Stimulated activated CD4-positive, alpha-beta T cell treated with anti-CD3 and anti-CD28 coated beads, Interleukin-2, amount 100 ng/mL, for 4 hours (primary cell): ENCODE measurements around the gene ATF3.

ENCODE experiments used
- DNase-seq: peaks from one replicate; pipeline ENCODE4 v3.0.0-alpha.2; 2020; ENCODE audit warnings: low read depth

Gene ATF3, protein sequence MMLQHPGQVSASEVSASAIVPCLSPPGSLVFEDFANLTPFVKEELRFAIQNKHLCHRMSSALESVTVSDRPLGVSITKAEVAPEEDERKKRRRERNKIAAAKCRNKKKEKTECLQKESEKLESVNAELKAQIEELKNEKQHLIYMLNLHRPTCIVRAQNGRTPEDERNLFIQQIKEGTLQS

DNA sequence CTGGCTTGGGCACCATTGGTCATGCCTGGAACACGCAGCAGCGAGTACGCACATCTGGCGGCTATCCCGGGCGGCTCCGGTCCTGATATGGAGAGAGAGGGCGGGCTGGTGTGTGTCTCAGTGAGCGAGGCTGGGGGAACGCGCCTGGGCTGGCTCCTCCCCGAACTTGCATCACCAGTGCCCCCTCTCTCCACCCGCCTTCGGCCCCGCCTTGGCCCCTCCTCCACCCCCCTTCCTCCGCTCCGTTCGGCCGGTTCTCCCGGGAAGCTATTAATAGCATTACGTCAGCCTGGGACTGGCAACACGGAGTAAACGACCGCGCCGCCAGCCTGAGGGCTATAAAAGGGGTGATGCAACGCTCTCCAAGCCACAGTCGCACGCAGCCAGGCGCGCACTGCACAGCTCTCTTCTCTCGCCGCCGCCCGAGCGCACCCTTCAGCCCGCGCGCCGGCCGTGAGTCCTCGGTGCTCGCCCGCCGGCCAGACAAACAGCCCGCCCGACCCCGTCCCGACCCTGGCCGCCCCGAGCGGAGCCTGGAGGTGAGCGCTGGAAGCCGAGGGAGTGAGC, at the start of gene ATF3:
TSS of gene ATF3 (plus strand) at position 370 of the 567 bp plus-strand sequence. CDS start 6,261 bp downstream, outside the sequence.
- peak; percentile 86 for DNase-seq

GRCh38 chr1:212559929-212560328, 48.6 kb upstream of the ATF3 start:
- no peak for DNase-seq

DNA sequence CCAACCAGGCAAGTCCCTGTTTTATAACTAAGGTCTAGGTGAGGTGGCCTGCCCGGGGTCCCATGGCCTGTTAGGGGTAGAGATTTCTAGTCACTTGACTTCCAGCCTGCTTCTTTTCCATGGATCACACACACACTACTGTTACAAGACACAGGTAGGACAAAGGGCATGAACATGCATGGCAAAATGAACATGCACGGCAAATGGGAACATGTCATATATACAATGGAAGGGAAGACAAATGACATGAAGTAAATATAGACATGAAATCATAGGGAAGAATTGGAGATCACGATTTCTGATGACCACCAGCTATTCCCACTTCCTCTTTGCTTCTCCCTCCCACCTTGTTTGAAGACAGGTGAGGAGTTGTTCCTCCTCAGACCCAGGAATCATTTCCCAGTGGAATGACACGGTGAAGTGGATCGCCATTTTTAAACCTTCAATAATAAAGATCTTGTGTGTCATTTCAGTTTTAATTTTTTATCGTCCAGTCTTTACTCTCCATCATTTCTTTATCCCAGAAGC, 47.6 kb upstream of the ATF3 start:
- no peak for DNase-seq

DNA sequence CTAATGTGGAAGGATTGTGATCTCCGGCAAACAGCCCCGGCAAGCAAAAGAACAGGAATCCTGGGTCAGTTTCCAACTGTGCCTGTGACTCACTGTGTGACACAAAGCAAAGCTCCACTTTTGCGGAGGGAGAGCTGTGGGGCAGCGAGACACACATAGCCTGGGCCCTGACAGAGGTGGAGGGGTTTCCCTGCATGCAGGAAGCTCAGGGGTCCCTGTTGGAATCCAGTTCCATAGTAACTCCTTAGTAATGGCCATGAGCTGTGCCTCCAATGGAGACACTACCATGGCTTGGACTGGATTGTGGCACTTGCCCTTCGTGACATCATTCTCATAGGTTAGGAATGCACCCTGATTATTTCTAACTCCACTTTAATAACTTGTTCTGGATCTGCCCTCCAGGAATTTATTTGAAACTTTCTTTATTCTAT, 47.0 kb upstream of the ATF3 start:
- no peak for DNase-seq

DNA sequence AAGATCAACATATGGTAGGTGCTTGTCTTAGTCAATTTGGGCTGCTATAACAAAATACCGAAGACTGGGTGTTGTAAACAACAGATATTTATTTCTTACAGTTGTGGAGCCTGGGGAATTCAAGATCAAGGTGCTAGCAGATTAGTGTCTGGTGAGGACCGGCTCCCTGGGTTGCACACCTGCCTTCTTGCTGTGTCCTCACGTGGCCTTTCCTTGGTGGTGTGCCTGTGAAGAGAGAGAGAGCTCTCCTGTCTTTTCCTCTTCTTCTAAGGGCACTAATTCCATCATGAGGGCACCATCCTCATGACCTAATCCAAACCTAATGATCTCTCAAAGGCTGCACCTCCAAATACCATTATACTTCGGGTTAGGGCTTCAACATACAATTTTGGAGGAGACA, 45.8 kb upstream of the ATF3 start:
- no peak for DNase-seq

GRCh38 chr1:212565079-212565478, 43.5 kb upstream of the ATF3 start:
- no peak for DNase-seq

GRCh38 chr1:212565571-212566305, 42.8 kb upstream of the ATF3 start:
- DNase-seq: no peak

DNA sequence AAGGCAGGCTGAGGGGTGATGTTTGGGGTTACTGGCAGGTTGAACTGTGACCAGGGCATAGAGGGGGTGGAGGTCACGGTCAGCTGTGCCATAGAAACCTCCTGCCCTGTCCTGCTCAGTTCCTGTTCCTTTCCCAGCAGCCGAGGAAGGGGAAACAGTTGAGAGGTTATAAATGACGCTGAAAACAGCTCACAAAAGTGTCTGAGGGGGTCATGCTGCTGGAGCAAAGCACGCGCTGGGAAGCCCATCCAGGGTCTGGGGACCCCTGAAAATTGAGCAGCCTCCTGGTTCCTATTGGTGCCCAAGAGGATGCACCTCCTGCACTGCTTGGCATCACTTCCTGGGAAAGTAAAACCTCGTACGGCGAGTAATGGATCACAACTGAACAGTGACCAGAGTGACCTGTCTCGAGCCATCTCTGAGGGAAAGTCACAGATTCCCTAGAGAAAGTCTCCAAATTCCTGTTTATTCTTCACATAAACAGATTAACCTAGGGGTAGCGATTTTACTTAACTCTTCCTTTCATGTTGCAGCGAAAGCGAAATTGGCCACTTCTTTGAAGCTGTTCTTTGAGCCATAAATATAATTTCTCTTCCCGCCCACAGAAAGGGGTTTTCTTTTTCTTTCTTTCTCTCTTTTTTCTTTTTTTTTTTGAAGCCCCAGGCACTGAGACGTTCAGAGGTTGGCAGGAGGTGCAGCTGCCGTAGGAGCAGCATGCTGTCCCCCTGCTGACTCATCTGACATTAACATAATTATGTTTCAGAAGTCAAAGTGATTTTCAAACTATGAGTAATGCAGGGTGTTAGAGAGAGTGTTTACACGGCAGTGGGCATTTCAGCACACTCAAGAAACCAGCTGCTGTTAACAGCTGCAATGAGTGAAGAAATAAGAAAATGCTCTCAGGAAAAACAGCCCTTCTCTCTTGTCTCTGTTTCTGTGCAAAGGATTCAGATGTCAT, 41.8 kb upstream of the ATF3 start:
- peak; percentile 65 for DNase-seq

GRCh38 chr1:212567638-212568037, 40.9 kb upstream of the ATF3 start:
- no peak for DNase-seq

GRCh38 chr1:212568978-212569537, 39.5 kb upstream of the ATF3 start:
- DNase-seq: no peak

- no peak for DNase-seq
These were observed 33.8 kb upstream of the ATF3 start for GRCh38 chr1:212574732-212575131.

DNA sequence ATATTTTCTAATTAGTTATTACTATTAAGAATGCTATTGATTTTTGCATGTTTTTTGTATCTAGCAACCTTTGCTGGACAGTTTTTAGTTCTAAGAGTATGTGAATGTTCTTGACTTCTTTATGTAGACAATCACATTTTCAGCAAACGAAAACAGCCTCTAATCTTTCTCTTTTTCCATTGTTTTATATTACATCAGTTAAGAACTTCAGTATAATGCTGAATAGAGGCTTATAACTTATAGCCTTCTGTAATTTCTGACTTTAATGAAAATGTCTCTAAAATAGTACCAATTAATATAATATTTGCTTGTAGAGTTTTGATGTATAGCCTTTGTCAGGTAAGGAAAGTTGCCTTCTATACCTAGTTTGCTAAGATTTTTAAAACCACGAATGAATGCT, 33.2 kb upstream of the ATF3 start:
- DNase-seq: no peak

DNA sequence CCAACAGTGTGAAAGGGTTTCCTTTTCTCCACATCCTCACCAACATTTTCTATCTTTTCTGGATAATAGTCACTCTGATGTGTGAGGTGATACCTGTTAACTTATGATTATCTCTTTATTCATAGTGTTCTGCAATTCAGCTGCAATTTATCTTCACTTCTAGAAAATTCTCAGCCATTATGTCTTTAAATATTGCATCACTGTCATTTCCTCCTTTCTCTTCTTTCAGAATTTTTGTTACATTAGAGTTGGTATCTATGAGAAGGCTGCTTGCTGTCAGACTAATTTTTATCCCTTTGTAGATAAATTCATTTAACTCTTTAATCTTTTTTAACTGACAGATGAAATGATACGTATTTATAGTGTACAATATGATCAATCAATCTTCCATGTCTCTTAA, 30.5 kb upstream of the ATF3 start:
- DNase-seq: no peak

DNA sequence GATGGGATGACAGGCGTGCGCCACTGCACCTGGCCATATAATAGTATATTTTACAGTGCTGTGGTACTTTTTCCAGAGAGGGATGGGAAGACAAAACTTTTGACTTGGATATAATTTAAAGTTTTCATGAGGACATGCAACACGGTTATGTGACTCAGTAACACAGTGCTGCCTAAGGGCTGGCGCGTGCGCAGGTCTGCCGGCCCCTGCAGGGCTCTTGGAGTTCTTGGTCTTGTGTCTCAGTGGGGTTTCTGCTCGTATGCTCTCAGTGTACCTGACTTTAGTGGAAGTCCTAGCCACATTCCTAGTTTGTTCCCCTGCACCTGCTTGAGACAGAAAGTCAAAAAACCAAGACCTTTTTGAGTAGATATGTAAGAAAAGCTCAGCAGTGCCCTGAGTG, 27.5 kb upstream of the ATF3 start:
- DNase-seq: no peak

GRCh38 chr1:212582291-212582690, 26.3 kb upstream of the ATF3 start:
- no peak for DNase-seq

DNA sequence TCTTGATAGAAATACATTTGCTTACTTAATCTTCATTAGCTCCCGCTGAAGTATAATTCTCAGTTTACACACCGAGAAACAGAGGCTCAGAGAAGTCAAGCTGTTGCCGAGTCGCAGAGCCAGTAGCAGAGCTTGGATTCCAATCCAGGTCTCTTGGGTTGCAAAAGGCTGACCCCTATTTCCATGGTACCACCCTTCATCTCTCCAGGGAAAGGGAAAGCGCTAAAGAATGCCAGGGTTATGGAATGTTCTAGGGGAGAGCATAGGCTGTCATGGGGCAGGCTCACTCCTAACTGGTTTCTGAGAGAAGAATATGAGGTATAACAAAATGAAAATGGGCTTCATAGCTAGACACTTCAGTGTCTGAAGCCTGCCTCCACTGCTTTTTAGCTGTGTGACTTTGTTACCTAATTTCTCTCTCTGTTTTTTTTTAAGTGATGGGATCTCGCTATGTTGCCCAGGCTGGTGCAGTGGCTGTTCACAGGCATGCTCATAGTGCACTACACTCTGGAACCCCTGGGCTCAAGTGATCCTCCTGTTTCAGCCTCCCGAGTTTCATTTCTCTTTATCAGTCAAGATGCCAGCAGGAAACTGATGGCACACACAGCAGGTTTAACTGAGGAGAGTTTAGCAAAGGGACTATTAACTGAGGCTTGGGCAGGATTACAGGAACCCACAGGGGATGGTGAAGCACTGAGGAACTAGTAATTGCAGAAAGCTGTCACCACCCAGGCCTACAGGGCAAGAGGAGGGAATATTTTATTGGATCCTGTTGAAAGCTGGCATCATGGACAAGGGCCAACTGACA, 25.5 kb upstream of the ATF3 start:
- no peak for DNase-seq

- no peak for DNase-seq
These were observed 24.9 kb upstream of the ATF3 start for GRCh38 chr1:212583643-212584042.

GRCh38 chr1:212584092-212584886, 24.3 kb upstream of the ATF3 start:
- no peak for DNase-seq

DNA sequence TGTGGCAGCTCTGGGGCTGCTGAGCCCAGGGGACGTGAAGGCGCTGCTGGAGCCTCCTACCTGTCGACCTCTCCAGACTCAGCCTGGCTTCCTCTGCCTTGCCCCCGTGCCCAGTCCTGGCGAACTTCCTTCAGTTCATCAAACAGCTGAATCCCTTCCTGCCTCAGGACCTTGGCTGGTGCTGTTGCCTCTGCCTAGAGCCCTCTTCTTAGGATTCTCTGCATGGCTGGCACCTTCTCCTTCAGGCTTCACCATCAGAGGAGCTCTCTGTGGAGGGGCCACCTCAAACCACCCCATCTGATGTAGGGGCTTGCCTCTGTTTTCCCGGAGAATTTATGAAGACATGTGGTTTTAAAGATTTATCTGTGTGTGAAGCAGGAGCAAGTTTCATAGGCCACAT, 23.4 kb upstream of the ATF3 start:
- DNase-seq: no peak
